Activated T-helper 1 cell treated with anti-CD3 and anti-CD28 coated beads, Interleukin-12 subunit alpha, Interleukin-12 subunit beta, Interleukin-2, Interleukin-4 antibody, amounts not matched to agents 30 ng/mL and 10 ng/mL and 1 ng/mL, durations not matched to agents 14 hours and 24 hours and 36 hours (primary cell): ENCODE measurements around the gene SEMA3B. TPM values are rescaled to one million over a fixed set of nuclear protein-coding genes. Genes with fewer than 3 reads are reported as not detected.

Experiments
- DNase-seq: peaks from one replicate; pipeline ENCODE4 v3.0.0; 2021; ENCODE audit warnings: low spot score
- H3K27ac Mint-ChIP-seq: one replicate; pipeline ENCODE4 v1.8.0; 2021; ENCODE audit warnings: mild to moderate bottlenecking, mixed read lengths
- H3K27me3 Mint-ChIP-seq: one replicate; pipeline ENCODE4 v1.8.0; 2022; ENCODE audit warnings: mild to moderate bottlenecking, moderate library complexity, mixed read lengths; ENCODE audit not compliant: insufficient read depth
- H3K36me3 Mint-ChIP-seq: one replicate; pipeline ENCODE4 v1.8.0; 2021; ENCODE audit warnings: low read depth, mixed read lengths
- H3K4me1 Mint-ChIP-seq: one replicate; pipeline ENCODE4 v1.8.0; 2021; ENCODE audit warnings: low read depth, mixed read lengths
- H3K4me3 Mint-ChIP-seq: one replicate; pipeline ENCODE4 v1.8.0; 2021; ENCODE audit warnings: mild to moderate bottlenecking, moderate library complexity, mixed read lengths
- H3K9me3 Mint-ChIP-seq: one replicate; pipeline ENCODE4 v1.8.0; 2021; ENCODE audit warnings: mixed read lengths
- intact Hi-C: fragments of 100-400 bp; cut with micrococcal nuclease; formaldehyde crosslinking; loops from one replicate; pipeline ENCODE4 v1.15.1; 2024
- total RNA-seq: library from RNA; stranded (reverse); gene quantifications from 2 replicates; pipeline ENCODE4 v1.2.3, GENCODE V29; 2022

The SEMA3B gene
- total RNA-seq, 1 donor from 2014 or later: 0.49 TPM

DNA sequence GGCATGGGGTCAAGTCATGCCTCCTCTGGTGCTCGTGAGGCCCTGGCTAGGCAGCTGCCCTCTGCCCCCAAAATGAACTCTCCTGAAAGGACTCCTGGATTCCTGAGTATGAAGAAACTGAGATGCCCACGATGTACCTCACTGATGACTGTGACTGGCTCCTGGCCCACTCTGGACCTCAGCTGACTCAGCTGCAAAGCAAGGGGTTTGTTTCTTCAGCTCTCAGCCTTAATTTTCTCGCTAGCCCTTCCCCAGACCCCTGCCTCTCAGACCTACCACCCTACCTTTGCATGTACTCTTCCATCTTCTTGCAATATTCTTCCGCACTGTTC lies 38.2 kb upstream of the SEMA3B start:
- no peak overlapping the region for H3K27ac Mint-ChIP-seq
- intact Hi-C loops: no loop called here
- no peaks in the 10 kb centered on the region for H3K9me3 Mint-ChIP-seq
- H3K4me3 Mint-ChIP-seq: no peak overlapping the region
- no peak for DNase-seq
- peaks cover 33% of the 10 kb centered on the region for H3K4me1 Mint-ChIP-seq
- no peaks in the 10 kb centered on the region for H3K27me3 Mint-ChIP-seq
- no peaks in the 10 kb centered on the region for H3K36me3 Mint-ChIP-seq

DNA sequence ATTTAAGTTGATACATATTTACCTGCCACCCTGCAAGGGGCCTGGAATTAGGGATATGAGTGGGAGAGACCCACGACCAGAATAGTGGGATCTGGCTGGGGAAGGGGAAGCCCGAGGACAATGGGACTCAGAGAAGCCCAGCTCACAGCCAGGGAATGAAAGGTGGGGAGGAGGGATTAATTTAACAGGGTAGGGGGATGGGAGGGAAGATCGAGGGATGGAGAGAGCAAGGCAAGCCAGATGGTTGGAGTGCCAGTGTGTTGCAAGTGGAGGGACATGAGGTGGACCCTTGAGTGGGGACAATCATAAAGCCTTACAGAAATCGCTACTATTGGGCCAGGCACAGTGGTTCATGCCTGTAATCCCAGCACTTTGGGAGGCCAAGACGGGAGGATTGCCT lies 37.4 kb upstream of the SEMA3B start:
- Mint-ChIP-seq H3K9me3 (no peaks in the 10 kb centered on the region), H3K36me3 (no peaks in the 10 kb centered on the region), H3K4me3 (no peak overlapping the region), H3K27ac (no peak overlapping the region), H3K27me3 (no peaks in the 10 kb centered on the region), H3K4me1 (peaks cover 27% of the 10 kb centered on the region)
- no peak for DNase-seq
- intact Hi-C loops: no loop called here

- intact Hi-C loops: no loop called here
- Mint-ChIP-seq H3K27me3 (no peaks in the 10 kb centered on the region), H3K36me3 (peaks cover 1% of the 10 kb centered on the region), H3K27ac (no peak overlapping the region), H3K4me3 (no peak overlapping the region), H3K9me3 (no peaks in the 10 kb centered on the region), H3K4me1 (peaks cover 27% of the 10 kb centered on the region)
- DNase-seq: no peak
Observed at GRCh38 chr3:50232303-50232702, 36.6 kb upstream of the SEMA3B start.

GRCh38 chr3:50233176-50233575 lies 35.8 kb upstream of the SEMA3B start:
- intact Hi-C loops: no loop called here
- Mint-ChIP-seq H3K27me3 (no peaks in the 10 kb centered on the region), H3K36me3 (peaks cover 4% of the 10 kb centered on the region), H3K4me1 (peaks cover 23% of the 10 kb centered on the region), H3K4me3 (no peak overlapping the region), H3K27ac (no peak overlapping the region), H3K9me3 (no peaks in the 10 kb centered on the region)
- no peak for DNase-seq

DNA sequence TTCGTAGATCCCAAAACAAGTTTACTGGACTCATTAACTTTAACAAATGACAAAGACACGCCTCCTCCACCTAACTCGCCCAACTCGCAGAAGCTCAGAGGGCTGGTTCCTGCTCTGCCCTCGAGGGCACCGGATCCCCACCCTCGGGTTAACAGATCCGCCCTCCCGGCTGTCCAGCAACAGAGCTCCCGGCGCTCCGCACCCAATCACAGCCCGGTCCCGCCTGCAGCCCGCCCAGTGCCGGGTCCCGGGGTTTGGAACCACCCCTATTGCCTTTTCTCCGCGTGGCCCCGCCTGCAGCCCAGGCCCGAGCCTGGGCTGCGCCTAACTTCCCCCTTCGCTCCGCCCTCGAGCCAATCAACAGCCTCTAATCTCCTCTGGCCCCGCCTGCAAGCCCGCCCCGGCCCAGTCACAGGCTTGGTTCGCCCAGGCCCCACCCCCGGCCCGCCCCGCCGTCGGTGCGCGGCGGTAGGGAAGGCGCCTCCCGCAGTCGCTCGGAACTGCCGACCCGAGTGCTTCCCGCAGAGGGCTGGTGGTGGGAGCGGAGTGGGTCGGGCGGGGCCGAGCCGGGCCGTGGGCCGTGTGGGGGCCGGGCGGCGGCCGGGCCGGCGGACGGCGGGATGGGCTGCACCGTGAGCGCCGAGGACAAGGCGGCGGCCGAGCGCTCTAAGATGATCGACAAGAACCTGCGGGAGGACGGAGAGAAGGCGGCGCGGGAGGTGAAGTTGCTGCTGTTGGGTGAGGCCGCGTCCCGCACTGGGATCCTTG lies 33.0 kb upstream of the SEMA3B start, which contains the start of gene GNAI2:
Gene GNAI2, plus strand, starts transcription at position 489 of the 768 bp plus-strand sequence. Its CDS starts 132 bp downstream, at position 621.
- H3K4me3 Mint-ChIP-seq: peak within 1 kb of the TSS; percentile 99
- H3K4me1 Mint-ChIP-seq: peaks cover 32% of the 10 kb centered on the region
- H3K36me3 Mint-ChIP-seq: peaks cover 11% of the 10 kb centered on the region
- H3K27me3 Mint-ChIP-seq: no peaks in the 10 kb centered on the region
- peak within 1 kb of the TSS; percentile 94 for H3K27ac Mint-ChIP-seq
- no peaks in the 10 kb centered on the region for H3K9me3 Mint-ChIP-seq
- intact Hi-C loops: loop anchor here (1.0 to 5.0 kb wide), 10 partner anchors 9 to 894 kb away; partner anchors contain the start of genes APEH, GMPPB, HYAL3 and IFRD2
- peak; percentile 99 for DNase-seq

- Mint-ChIP-seq H3K27ac (peak overlapping the region; percentile 94), H3K4me3 (peak overlapping the region; percentile 99), H3K9me3 (no peaks in the 10 kb centered on the region), H3K36me3 (peaks cover 14% of the 10 kb centered on the region), H3K4me1 (peaks cover 39% of the 10 kb centered on the region), H3K27me3 (no peaks in the 10 kb centered on the region)
- no peak for DNase-seq
- intact Hi-C loops: loop anchor here (1.0 to 5.0 kb wide), 6 partner anchors 63 to 894 kb away; partner anchors contain the start of genes APEH, GMPPB, HYAL3 and NAA80
Observed at GRCh38 chr3:50236484-50237132, 32.3 kb upstream of the SEMA3B start.

- Mint-ChIP-seq H3K4me1 (peaks cover 45% of the 10 kb centered on the region), H3K27me3 (no peaks in the 10 kb centered on the region), H3K9me3 (no peaks in the 10 kb centered on the region), H3K27ac (peak overlapping the region; percentile 94), H3K4me3 (peak overlapping the region; percentile 99), H3K36me3 (peaks cover 14% of the 10 kb centered on the region)
- DNase-seq: peak; percentile 31
- intact Hi-C loops: loop anchor here (2.0 to 5.0 kb wide), 4 partner anchors 296 to 895 kb away; partner anchors contain the start of genes APEH, GMPPB, RBM6 and USP4
Observed at GRCh38 chr3:50237133-50237651, 31.8 kb upstream of the SEMA3B start.

- intact Hi-C loops: loop anchor here (1.0 to 5.0 kb wide), 6 partner anchors 8 to 896 kb away; partner anchors contain the start of genes APEH, GMPPB, RBM6 and TRAIP
- peaks cover 18% of the 10 kb centered on the region for H3K36me3 Mint-ChIP-seq
- H3K27me3 Mint-ChIP-seq: no peaks in the 10 kb centered on the region
- peaks cover 53% of the 10 kb centered on the region for H3K4me1 Mint-ChIP-seq
- DNase-seq: peak; percentile 87
- H3K27ac Mint-ChIP-seq: peak overlapping the region; percentile 94
- H3K9me3 Mint-ChIP-seq: no peaks in the 10 kb centered on the region
- peak overlapping the region; percentile 99 for H3K4me3 Mint-ChIP-seq
Observed at GRCh38 chr3:50237754-50238548, 31.0 kb upstream of the SEMA3B start.

- no peaks in the 10 kb centered on the region for H3K27me3 Mint-ChIP-seq
- H3K9me3 Mint-ChIP-seq: no peaks in the 10 kb centered on the region
- H3K4me3 Mint-ChIP-seq: peak overlapping the region; percentile 99
- H3K36me3 Mint-ChIP-seq: peaks cover 19% of the 10 kb centered on the region
- intact Hi-C loops: loop anchor here (1.0 to 5.0 kb wide), 5 partner anchors 8 to 896 kb away; partner anchors contain the start of genes APEH, GMPPB, TRAIP and USP4
- DNase-seq: no peak
- peaks cover 58% of the 10 kb centered on the region for H3K4me1 Mint-ChIP-seq
- H3K27ac Mint-ChIP-seq: peak overlapping the region; percentile 94
Observed at GRCh38 chr3:50238549-50239026, 30.4 kb upstream of the SEMA3B start.

- Mint-ChIP-seq H3K4me3 (peak overlapping the region; percentile 99), H3K4me1 (peaks cover 67% of the 10 kb centered on the region), H3K9me3 (no peaks in the 10 kb centered on the region), H3K27ac (peak overlapping the region; percentile 72), H3K36me3 (peaks cover 21% of the 10 kb centered on the region), H3K27me3 (no peaks in the 10 kb centered on the region)
- DNase-seq: no peak
- intact Hi-C loops: loop anchor here (2.0 to 5.0 kb wide), 4 partner anchors 383 to 897 kb away; partner anchors contain the start of genes APEH, GMPPB, TRAIP and USP4
Observed at GRCh38 chr3:50239649-50240048, 29.3 kb upstream of the SEMA3B start.

- intact Hi-C loops: no loop called here
- H3K4me1 Mint-ChIP-seq: peaks cover 72% of the 10 kb centered on the region
- peak overlapping the region; percentile 74 for H3K4me3 Mint-ChIP-seq
- peak overlapping the region; percentile 94 for H3K27ac Mint-ChIP-seq
- H3K27me3 Mint-ChIP-seq: no peaks in the 10 kb centered on the region
- DNase-seq: no peak
- no peaks in the 10 kb centered on the region for H3K9me3 Mint-ChIP-seq
- peaks cover 21% of the 10 kb centered on the region for H3K36me3 Mint-ChIP-seq
Observed at GRCh38 chr3:50241163-50241562, 27.8 kb upstream of the SEMA3B start.

DNA sequence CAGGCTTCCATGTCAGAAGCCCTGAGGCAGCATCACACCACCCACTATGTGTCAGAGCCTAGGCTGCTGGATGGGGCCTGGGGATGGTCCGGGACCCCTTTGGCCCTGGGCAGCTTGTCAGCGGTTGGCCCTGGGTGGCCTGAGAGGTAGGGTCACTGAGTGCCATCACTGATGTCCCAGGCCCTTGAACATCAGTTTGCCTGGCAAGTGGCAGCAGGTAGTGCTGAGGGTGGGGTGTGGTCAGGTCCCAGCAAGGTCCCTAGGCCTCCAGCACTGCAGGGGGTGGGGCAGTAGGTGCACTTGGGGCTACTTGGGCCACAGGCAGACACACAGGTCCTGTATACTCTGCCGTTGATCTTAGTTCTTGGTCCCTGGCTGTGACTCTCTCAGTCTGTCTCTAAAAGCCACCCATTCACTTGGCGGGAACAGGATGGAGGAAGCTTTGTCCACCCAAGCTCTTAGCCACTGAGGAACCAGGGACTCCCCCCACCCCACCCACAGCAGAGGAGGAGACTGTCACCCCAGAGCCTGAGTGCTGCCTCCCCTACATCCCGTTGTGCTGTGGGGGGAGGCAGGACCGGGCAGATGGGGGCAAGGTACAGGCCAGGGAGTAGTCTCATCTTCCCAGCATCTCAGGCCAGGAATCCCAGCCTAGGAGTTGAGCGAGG lies 27.1 kb upstream of the SEMA3B start:
- H3K27me3 Mint-ChIP-seq: no peaks in the 10 kb centered on the region
- no peak for DNase-seq
- peaks cover 21% of the 10 kb centered on the region for H3K36me3 Mint-ChIP-seq
- intact Hi-C loops: no loop called here
- peaks cover 79% of the 10 kb centered on the region for H3K4me1 Mint-ChIP-seq
- peak overlapping the region; percentile 81 for H3K4me3 Mint-ChIP-seq
- H3K9me3 Mint-ChIP-seq: no peaks in the 10 kb centered on the region
- peak overlapping the region; percentile 94 for H3K27ac Mint-ChIP-seq
